Measurements from ENCODE around the gene ARHGEF7. TPM values are rescaled to one million over a fixed set of nuclear protein-coding genes. Genes with fewer than 3 reads are reported as not detected.

The ARHGEF7 gene
- total RNA-seq, 1 experiment from 2014 or later: 100 TPM

DNA sequence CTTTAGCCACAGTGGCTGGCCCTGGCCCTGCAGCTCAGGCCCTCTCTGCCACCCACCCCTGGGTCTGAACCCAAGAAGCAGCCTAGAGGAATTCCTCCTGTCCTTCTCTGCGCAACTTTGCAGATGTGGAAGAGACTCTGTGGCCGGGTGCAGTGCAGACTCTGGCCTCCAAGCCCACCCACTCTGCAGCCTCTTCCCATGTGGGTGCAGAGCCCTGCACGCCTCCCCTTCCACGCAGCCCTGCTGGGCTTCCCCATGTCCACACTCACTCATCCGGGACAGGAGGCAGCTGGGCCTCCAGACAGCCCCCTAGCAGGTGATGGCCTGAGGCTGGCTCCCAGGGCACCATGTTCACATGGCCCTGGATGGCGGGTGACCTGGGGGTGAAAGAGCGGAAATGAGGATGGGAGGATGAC lies 207.8 kb downstream of the ARHGEF7 start:
- Histone ChIP-seq H3K4me2 (ENCODE audit: low read depth, low read length, poor library complexity, severe bottlenecking) (no peak overlapping the region), H2AFZ (ENCODE audit: low read length) (no peak overlapping the region), H3K4me1 (ENCODE audit: low read length) (no peaks in the 10 kb centered on the region), H3K4me3 (ENCODE audit: low read length) (no peak overlapping the region), H3K27me3 (ENCODE audit: low read length) (no peaks in the 10 kb centered on the region), H3K79me2 (ENCODE audit: low read length) (no peaks in the 10 kb centered on the region), H3K27ac (ENCODE audit: low read length) (no peak overlapping the region), H3K9me3 (ENCODE audit: low read length) (no peaks in the 10 kb centered on the region), H4K20me1 (ENCODE audit: insufficient read depth, low read depth, low read length) (no peaks in the 10 kb centered on the region), H3K9me2 (replicated peaks; ENCODE audit: insufficient read depth, low read length) (no peaks in the 10 kb centered on the region), H3K36me3 (ENCODE audit: insufficient read depth, low read length) (no peaks in the 10 kb centered on the region), H3K9ac (ENCODE audit: low read length) (no peak overlapping the region)
- DNase-seq: no peak

DNA sequence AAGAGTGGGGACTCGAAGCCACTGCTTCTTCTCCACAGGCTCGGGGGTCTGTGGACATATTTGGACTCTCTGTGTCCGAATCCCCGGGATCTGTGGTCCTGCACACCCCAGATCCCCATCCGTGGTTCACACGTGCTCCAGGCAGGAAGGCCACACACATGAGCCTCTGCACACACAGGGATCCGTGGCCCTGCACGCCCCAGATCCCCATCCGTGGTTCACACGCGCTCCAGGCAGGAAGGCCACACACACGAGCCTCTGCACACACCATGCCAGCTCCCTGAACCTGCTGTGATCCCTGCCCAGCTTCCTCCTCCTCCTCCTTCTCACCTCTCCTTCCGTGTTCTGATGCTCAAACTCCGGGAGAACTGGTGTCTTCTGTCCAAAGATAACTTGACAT lies 208.4 kb downstream of the ARHGEF7 start:
- Histone ChIP-seq H3K79me2 (ENCODE audit: low read length) (no peaks in the 10 kb centered on the region), H3K4me1 (ENCODE audit: low read length) (no peaks in the 10 kb centered on the region), H2AFZ (ENCODE audit: low read length) (no peak overlapping the region), H4K20me1 (ENCODE audit: insufficient read depth, low read depth, low read length) (no peaks in the 10 kb centered on the region), H3K27me3 (ENCODE audit: low read length) (no peaks in the 10 kb centered on the region), H3K9ac (ENCODE audit: low read length) (no peak overlapping the region), H3K9me3 (ENCODE audit: low read length) (no peaks in the 10 kb centered on the region), H3K4me3 (ENCODE audit: low read length) (no peak overlapping the region), H3K9me2 (replicated peaks; ENCODE audit: insufficient read depth, low read length) (no peaks in the 10 kb centered on the region), H3K4me2 (ENCODE audit: low read depth, low read length, poor library complexity, severe bottlenecking) (no peak overlapping the region), H3K36me3 (ENCODE audit: insufficient read depth, low read length) (no peaks in the 10 kb centered on the region), H3K27ac (ENCODE audit: low read length) (no peak overlapping the region)
- no peak for DNase-seq

DNA sequence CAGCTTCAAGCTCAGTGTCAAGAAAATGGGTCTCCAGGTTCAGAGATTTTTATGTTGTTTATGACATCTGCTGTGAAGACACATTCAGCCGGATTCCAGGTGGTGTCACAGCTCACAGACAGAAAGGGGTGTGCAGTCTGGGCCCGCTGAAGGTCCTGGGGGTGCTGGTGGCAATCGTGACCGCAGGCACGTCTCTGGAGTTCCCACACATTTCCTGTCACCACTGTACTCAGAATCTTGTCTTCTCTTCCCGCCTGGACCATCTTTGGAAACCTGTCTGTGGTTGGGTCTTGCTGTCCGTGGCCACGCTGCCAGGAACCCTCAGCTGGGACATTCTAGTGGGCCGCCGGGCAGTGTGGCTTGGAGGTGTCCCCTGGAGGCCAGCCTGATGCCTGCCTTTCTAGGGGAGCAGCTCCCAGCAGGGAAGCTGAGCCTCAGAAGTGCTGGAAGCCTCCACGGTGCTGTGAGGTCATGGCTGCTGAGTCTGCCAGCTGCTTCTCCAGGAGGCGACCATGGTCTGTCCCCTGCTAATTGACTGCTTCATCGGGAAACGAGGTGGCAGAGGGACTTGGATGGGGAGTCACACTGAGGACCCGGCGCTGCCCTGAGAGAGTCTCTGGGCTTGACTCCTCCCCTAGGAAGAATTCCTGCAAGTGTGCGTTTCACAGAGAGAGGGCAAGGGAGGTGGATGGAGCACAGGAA lies 209.0 kb downstream of the ARHGEF7 start:
- no peaks in the 10 kb centered on the region for H3K36me3 ChIP-seq (ENCODE audit: insufficient read depth, low read length)
- H2AFZ ChIP-seq (ENCODE audit: low read length): no peak overlapping the region
- H3K4me3 ChIP-seq (ENCODE audit: low read length): no peak overlapping the region
- H4K20me1 ChIP-seq (ENCODE audit: insufficient read depth, low read depth, low read length): no peaks in the 10 kb centered on the region
- no peaks in the 10 kb centered on the region for H3K79me2 ChIP-seq (ENCODE audit: low read length)
- no peak overlapping the region for H3K4me2 ChIP-seq (ENCODE audit: low read depth, low read length, poor library complexity, severe bottlenecking)
- H3K9me3 ChIP-seq (ENCODE audit: low read length): no peaks in the 10 kb centered on the region
- DNase-seq: no peak
- H3K9me2 ChIP-seq (replicated peaks; ENCODE audit: insufficient read depth, low read length): no peaks in the 10 kb centered on the region
- H3K27me3 ChIP-seq (ENCODE audit: low read length): no peaks in the 10 kb centered on the region
- no peak overlapping the region for H3K27ac ChIP-seq (ENCODE audit: low read length)
- H3K9ac ChIP-seq (ENCODE audit: low read length): no peak overlapping the region
- H3K4me1 ChIP-seq (ENCODE audit: low read length): no peaks in the 10 kb centered on the region

DNA sequence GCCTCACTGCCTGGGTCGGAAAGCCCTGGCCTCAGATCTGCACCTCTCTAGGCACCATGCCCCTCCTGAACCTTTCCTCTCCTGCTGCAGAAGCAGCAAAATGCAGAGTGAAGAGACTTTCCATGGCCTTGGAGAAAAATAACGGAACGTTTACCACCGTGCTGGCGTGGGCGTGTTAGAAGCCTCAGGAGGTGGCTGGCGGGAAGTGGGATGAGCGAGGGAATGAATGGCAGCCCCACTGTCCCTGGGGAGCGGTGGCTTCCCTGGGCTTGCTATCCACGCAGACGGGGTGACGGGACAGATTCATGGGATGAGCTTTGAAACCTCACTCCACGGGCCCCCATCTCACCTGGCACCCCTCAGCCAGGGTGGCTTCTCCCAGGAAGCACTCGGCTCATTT lies 209.6 kb downstream of the ARHGEF7 start:
- DNase-seq: no peak
- Histone ChIP-seq H3K4me1 (ENCODE audit: low read length) (no peaks in the 10 kb centered on the region), H4K20me1 (ENCODE audit: insufficient read depth, low read depth, low read length) (no peaks in the 10 kb centered on the region), H3K9ac (ENCODE audit: low read length) (no peak overlapping the region), H3K4me3 (ENCODE audit: low read length) (no peak overlapping the region), H3K36me3 (ENCODE audit: insufficient read depth, low read length) (no peaks in the 10 kb centered on the region), H3K4me2 (ENCODE audit: low read depth, low read length, poor library complexity, severe bottlenecking) (no peak overlapping the region), H3K79me2 (ENCODE audit: low read length) (no peaks in the 10 kb centered on the region), H3K27me3 (ENCODE audit: low read length) (no peaks in the 10 kb centered on the region), H3K9me2 (replicated peaks; ENCODE audit: insufficient read depth, low read length) (no peaks in the 10 kb centered on the region), H3K27ac (ENCODE audit: low read length) (no peak overlapping the region), H2AFZ (ENCODE audit: low read length) (no peak overlapping the region), H3K9me3 (ENCODE audit: low read length) (no peaks in the 10 kb centered on the region)

DNA sequence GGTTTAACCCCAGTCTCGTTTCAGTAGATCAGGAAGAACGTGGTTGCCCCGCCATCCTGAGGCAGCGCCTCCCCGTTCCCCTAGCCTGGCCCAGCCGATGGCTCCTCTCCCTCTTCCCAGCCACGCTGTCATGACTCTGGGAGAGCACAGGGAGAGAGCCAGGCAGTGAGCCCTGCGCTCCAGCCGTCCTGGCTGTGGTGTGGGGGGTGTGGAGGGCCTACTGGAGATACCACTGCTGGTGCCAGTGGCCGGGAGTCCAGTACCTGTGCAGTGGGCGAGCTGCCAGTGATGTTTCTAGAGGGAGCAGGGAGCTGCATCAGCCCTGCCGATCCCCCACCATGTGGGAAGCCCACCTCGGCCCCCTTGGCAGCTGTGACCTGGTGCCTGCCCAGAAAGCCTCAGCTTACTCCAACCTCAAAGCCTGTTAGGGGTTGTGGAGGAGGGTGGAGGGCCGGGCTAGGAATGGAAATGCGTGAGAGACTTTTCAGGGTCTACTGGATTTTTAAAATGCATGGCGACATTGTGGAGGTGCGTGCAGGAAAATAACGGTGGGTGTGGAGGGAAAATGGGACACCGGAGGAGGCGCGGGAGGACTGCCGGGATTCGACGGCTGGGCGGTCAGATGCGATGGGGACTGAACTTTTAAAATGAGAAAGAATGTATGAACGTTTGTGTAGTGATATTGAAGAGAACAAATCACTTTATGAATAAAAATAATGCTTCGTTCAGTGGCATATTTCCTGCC lies 210.2 kb downstream of the ARHGEF7 start:
- H3K4me1 ChIP-seq (ENCODE audit: low read length): no peaks in the 10 kb centered on the region
- no peaks in the 10 kb centered on the region for H4K20me1 ChIP-seq (ENCODE audit: insufficient read depth, low read depth, low read length)
- H3K27me3 ChIP-seq (ENCODE audit: low read length): no peaks in the 10 kb centered on the region
- no peak overlapping the region for H3K27ac ChIP-seq (ENCODE audit: low read length)
- no peak overlapping the region for H3K9ac ChIP-seq (ENCODE audit: low read length)
- no peaks in the 10 kb centered on the region for H3K9me3 ChIP-seq (ENCODE audit: low read length)
- no peak overlapping the region for H3K4me2 ChIP-seq (ENCODE audit: low read depth, low read length, poor library complexity, severe bottlenecking)
- no peaks in the 10 kb centered on the region for H3K79me2 ChIP-seq (ENCODE audit: low read length)
- H2AFZ ChIP-seq (ENCODE audit: low read length): no peak overlapping the region
- no peaks in the 10 kb centered on the region for H3K9me2 ChIP-seq (replicated peaks; ENCODE audit: insufficient read depth, low read length)
- no peak for DNase-seq
- no peaks in the 10 kb centered on the region for H3K36me3 ChIP-seq (ENCODE audit: insufficient read depth, low read length)
- no peak overlapping the region for H3K4me3 ChIP-seq (ENCODE audit: low read length)

DNA sequence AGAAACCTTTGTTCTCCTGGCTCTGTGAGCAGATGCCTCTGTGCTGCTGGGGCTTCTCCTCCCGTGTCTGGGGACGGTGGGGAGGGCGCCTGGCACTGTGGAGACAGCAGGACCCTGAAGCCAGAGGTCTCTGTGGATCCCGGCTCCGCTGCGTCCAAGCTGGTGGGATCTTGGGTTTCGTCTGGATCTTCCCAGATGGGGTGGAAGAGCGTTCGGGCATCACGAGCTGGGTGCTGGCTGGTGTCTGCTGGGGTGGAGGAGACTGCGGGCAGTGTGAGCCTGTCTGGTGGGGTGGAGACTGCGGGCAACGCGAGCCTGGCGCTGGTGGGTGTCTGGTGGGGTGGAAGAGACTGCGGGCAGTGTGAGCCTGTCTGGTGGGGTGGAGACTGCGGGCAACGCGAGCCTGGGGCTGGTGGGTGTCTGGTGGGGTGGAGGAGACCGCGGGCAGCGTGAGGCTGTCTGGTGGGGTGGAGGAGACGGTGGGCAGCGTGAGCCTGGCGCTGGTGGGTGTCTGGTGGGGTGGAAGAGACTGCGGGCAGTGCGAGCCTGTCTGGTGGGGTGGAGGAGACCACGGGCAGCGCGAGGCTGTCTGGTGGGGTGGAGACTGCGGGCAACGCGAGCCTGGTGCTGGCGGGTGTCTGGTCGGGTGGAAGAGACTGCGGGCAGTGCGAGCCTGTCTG lies 211.0 kb downstream of the ARHGEF7 start:
- Histone ChIP-seq H3K9ac (ENCODE audit: low read length) (no peak overlapping the region), H3K4me1 (ENCODE audit: low read length) (no peaks in the 10 kb centered on the region), H4K20me1 (ENCODE audit: insufficient read depth, low read depth, low read length) (no peaks in the 10 kb centered on the region), H3K27me3 (ENCODE audit: low read length) (no peaks in the 10 kb centered on the region), H3K9me3 (ENCODE audit: low read length) (no peaks in the 10 kb centered on the region), H3K9me2 (replicated peaks; ENCODE audit: insufficient read depth, low read length) (no peaks in the 10 kb centered on the region), H3K36me3 (ENCODE audit: insufficient read depth, low read length) (0 out of 2 replicates have a peak, but pooled peaks cover 3% of the 10 kb centered on the region), H3K79me2 (ENCODE audit: low read length) (no peaks in the 10 kb centered on the region), H3K4me2 (ENCODE audit: low read depth, low read length, poor library complexity, severe bottlenecking) (no peak overlapping the region), H3K27ac (ENCODE audit: low read length) (no peak overlapping the region), H3K4me3 (ENCODE audit: low read length) (no peak overlapping the region), H2AFZ (ENCODE audit: low read length) (no peak overlapping the region)
- no peak for DNase-seq

DNA sequence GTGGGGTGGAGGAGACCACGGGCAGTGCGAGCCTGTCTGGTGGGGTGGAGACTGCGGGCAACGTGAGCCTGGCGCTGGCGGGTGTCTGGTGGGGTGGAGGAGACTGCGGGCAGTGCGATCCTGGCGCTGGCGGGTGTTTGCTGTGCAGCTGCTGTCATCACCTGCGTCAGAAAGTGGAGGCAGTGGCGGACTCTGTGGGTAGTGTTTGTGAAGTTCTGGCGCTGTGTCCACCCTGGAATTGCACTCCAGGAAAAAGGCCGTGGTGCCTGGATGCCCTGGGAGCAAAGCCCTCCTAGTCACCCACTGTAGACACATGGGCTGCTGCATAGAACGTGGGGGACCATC lies 211.5 kb downstream of the ARHGEF7 start:
- H3K9me3 ChIP-seq (ENCODE audit: low read length): no peaks in the 10 kb centered on the region
- H3K4me2 ChIP-seq (ENCODE audit: low read depth, low read length, poor library complexity, severe bottlenecking): no peak overlapping the region
- no peaks in the 10 kb centered on the region for H3K4me1 ChIP-seq (ENCODE audit: low read length)
- no peak overlapping the region for H3K4me3 ChIP-seq (ENCODE audit: low read length)
- H2AFZ ChIP-seq (ENCODE audit: low read length): no peak overlapping the region
- DNase-seq: no peak
- no peaks in the 10 kb centered on the region for H3K9me2 ChIP-seq (replicated peaks; ENCODE audit: insufficient read depth, low read length)
- H3K27ac ChIP-seq (ENCODE audit: low read length): no peak overlapping the region
- H3K36me3 ChIP-seq (ENCODE audit: insufficient read depth, low read length): peaks cover 5% of the 10 kb centered on the region; the same call in 1 of the 2 replicates
- H3K27me3 ChIP-seq (ENCODE audit: low read length): no peaks in the 10 kb centered on the region
- H3K9ac ChIP-seq (ENCODE audit: low read length): no peak overlapping the region
- H3K79me2 ChIP-seq (ENCODE audit: low read length): no peaks in the 10 kb centered on the region
- H4K20me1 ChIP-seq (ENCODE audit: insufficient read depth, low read depth, low read length): no peaks in the 10 kb centered on the region

DNA sequence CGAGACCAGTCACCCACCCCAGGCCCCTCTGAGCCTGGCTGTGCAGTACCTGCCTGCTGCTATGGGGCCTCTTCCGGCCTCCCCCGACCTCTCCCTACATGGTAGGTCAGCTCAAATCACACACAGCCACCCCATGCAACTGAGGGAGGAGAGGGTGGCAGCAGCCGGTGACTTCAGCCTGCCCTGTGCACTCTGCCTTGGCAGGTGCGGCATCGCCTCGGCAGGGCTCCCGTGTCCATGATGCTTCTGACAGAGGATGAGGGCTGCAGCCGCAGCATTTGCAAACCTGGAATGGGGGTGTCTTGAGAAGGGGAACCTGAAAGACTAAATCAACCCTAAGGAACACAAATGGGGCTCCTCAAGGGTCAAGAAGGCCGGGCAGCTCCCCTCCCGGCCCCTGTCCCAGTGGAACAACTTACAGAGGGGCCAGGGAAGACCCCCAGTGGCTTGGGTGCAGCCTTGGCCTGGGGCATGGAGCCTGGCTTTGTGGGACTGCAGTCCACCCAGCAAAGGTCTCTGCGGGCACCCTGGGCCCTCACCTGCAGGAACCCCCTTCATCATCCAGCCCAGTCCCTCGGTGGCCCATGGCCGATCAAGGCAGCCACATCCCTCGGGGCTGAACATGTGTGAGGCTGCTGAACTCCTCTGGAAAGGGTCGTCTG lies 212.0 kb downstream of the ARHGEF7 start:
- Histone ChIP-seq H3K4me3 (ENCODE audit: low read length) (no peak overlapping the region), H3K4me2 (ENCODE audit: low read depth, low read length, poor library complexity, severe bottlenecking) (no peak overlapping the region), H3K27me3 (ENCODE audit: low read length) (no peaks in the 10 kb centered on the region), H4K20me1 (ENCODE audit: insufficient read depth, low read depth, low read length) (no peaks in the 10 kb centered on the region), H3K4me1 (ENCODE audit: low read length) (no peaks in the 10 kb centered on the region), H3K79me2 (ENCODE audit: low read length) (no peaks in the 10 kb centered on the region), H3K9me3 (ENCODE audit: low read length) (no peaks in the 10 kb centered on the region), H3K9me2 (replicated peaks; ENCODE audit: insufficient read depth, low read length) (no peaks in the 10 kb centered on the region), H3K36me3 (ENCODE audit: insufficient read depth, low read length) (peaks cover 10% of the 10 kb centered on the region; the same call in 1 of the 2 replicates), H3K27ac (ENCODE audit: low read length) (no peak overlapping the region), H2AFZ (ENCODE audit: low read length) (no peak overlapping the region), H3K9ac (ENCODE audit: low read length) (no peak overlapping the region)
- DNase-seq: no peak

Measured in Karpas-422 (cell line).